Mucosa of descending colon (tissue), 3 donors: ENCODE results near the gene ZNF816. TPM values are rescaled to one million over a fixed set of nuclear protein-coding genes. Genes with fewer than 3 reads are reported as not detected.
A peak's percentile ranks its signal among the peaks of the same experiment; 100 is the strongest.
"Not testable (repeated sequence)": the region's sequence is repeated elsewhere in the genome, so short reads cannot be mapped to it uniquely, and the experiment has no call there.

Experiments used
- ATAC-seq: fragments of 200-7000 bp; cut with Tn5 transposase; one replicate; pipeline ENCODE4 v1.9.1; 2020; ENCODE audit warnings: mild to moderate bottlenecking, moderate library complexity
- DNase-seq, 3 donors: peaks; one replicate each; pipeline ENCODE4 v3.0.0-alpha.2; 2020
- H3K36me3 ChIP-seq: fragments of 200-600 bp; one replicate; pipeline ENCODE4 v1.8.0; 2021; ENCODE audit warnings: low read depth, mild to moderate bottlenecking
- H3K4me1 ChIP-seq: fragments of 200-600 bp; one replicate; pipeline ENCODE4 v1.8.0; 2021; ENCODE audit warnings: low read depth, mild to moderate bottlenecking
- H3K4me3 ChIP-seq: fragments of 200-600 bp; one replicate; pipeline ENCODE4 v1.8.0; 2021; ENCODE audit warnings: mild to moderate bottlenecking
- H3K9me3 ChIP-seq: fragments of 200-600 bp; one replicate; pipeline ENCODE4 v1.8.0; 2021; ENCODE audit warnings: mild to moderate bottlenecking
- intact Hi-C, 2 donors: fragments of 100-400 bp; cut with DNase I in 1 of 2; cut with micrococcal nuclease in 1 of 2; formaldehyde crosslinking; loops; one replicate each; pipeline versions ENCODE4 v1.11.0 to v1.11.1; 2022; cut with DNase I, micrococcal nuclease
- total RNA-seq, 3 donors: library from RNA; stranded (reverse); fragmentation: NEBNext Ultra II Directional in 2 of 3; extraction: Animal tissue kit (Norgen Biotek cat#: 25700) in 2 of 3; gene quantifications; one replicate each; pipeline versions ENCODE4 v1.2.1 to v1.2.4, GENCODE V29; 2021 to 2023
- TF ChIP-seq, protein P1 (sequence below): fragments of 200-600 bp; IDR thresholded peaks from one replicate; pipeline ENCODE4 v1.8.0; 2022; ENCODE audit warnings: antibody characterized with exemption, mild to moderate bottlenecking
- donor health status: DM: no; HTN: no; CAD: no; lungs with moderate emphysema.
- donor health status: DM: no; HTN: no; CAD: no.
- donor health status: DM: no; HTN: yes; CAD: no.

Gene ZNF816
- total RNA-seq, 3 donors from 2014 or later = 14.8 to 16.0 (median 15.1) TPM

DNA sequence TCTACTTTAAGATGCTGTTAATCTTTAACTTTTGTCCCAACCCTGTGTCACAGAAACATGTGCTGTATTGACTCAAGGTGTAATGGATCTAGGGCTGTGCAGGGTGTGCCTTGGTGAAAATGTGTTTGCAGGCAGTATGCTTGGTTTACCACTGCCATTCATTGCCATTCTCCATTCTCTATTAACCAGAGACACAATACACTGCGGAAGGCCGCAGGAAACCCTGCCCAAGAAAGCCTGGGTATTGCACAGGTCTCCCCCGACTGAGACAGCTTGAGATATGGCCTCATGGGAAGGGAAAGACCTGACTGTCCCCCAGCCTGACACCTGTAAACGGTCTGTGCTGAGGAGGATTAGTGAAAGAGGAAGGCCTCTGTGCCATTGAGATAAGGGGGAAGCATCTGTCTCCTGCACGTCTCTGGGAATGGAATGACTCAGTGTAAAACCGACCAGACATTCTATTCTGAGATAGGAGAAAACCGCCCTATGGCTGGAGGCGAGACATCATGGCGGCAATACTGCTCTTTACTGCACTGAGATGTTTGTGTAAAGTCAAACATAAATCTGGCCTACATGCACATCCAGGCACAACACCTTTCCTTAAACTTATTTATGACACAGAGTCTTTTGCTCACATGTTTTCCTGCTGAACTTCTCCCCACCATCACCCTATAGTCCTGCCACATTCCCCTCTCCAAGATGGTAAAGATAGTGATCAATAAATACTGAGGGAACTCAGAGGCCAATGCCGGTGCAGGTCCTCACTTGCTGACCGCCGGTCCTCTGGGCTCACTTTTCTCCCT is 26.3 kb downstream of the ZNF816 start:
- intact Hi-C loops = no loop called here
- Histone ChIP-seq H3K4me3 (no peak overlapping the region), H3K36me3 (no peaks in the 10 kb centered on the region), H3K4me1 (peaks cover 23% of the 10 kb centered on the region), H3K9me3 (no peaks in the 10 kb centered on the region)
- TF ChIP-seq, protein P1, sequence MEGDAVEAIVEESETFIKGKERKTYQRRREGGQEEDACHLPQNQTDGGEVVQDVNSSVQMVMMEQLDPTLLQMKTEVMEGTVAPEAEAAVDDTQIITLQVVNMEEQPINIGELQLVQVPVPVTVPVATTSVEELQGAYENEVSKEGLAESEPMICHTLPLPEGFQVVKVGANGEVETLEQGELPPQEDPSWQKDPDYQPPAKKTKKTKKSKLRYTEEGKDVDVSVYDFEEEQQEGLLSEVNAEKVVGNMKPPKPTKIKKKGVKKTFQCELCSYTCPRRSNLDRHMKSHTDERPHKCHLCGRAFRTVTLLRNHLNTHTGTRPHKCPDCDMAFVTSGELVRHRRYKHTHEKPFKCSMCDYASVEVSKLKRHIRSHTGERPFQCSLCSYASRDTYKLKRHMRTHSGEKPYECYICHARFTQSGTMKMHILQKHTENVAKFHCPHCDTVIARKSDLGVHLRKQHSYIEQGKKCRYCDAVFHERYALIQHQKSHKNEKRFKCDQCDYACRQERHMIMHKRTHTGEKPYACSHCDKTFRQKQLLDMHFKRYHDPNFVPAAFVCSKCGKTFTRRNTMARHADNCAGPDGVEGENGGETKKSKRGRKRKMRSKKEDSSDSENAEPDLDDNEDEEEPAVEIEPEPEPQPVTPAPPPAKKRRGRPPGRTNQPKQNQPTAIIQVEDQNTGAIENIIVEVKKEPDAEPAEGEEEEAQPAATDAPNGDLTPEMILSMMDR = no peak
- DNase-seq = peak in 2 of 3 donors; percentile 58 to 74
- ATAC-seq = peak; percentile 90

DNA sequence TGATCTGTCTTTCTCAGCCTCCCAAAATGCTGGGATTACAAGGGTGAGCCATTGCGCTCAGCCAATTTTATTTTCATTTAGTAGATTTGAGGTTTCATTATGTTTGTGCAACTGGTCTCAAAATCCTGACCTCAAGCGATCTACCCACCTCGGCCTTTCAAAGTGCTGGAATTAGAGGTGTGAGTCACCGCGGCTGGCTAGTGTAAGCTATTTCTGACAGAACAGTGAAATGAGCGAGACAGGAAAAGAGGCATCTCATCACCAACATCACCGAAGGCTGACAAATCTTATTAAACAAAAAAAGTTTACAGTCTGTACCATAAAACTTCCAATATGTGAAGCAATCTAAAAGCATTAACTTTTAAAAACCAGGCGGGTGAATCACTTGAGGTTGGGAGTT is 27.2 kb downstream of the ZNF816 start:
- Histone ChIP-seq H3K4me3 (no peak overlapping the region), H3K4me1 (peaks cover 22% of the 10 kb centered on the region), H3K9me3 (no peaks in the 10 kb centered on the region), H3K36me3 (no peaks in the 10 kb centered on the region)
- intact Hi-C loops = no loop called here
- ATAC-seq (peak; percentile 66), DNase-seq (peak in 1 of 3 donors; percentile 43)
- TF ChIP-seq, protein P1 = no peak

DNA sequence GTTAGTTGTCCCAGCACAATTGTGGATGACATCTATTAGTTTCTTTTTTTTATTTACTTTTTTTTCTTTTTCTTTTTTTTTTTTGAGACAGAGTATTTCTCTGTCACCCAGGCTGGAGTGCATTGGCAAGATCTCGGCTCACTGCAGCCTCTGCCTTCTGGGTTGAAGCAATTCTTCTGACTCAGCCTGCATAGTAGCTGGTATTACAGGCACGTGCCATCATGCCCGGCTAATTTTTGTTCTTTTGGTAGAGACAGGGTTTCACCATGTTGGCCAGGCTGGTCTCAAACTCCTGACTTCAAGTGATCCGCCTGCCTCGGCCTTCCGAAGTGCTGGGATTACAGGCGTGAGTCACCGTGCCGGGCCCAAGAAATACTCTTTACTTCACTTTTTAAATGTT is 38.0 kb downstream of the ZNF816 start:
- H3K36me3 ChIP-seq, H3K9me3 ChIP-seq, DNase-seq, ATAC-seq, intact Hi-C loops, H3K4me3 ChIP-seq: not testable (repeated sequence)
- H3K4me1 ChIP-seq = peaks cover 13% of the 10 kb centered on the region

DNA sequence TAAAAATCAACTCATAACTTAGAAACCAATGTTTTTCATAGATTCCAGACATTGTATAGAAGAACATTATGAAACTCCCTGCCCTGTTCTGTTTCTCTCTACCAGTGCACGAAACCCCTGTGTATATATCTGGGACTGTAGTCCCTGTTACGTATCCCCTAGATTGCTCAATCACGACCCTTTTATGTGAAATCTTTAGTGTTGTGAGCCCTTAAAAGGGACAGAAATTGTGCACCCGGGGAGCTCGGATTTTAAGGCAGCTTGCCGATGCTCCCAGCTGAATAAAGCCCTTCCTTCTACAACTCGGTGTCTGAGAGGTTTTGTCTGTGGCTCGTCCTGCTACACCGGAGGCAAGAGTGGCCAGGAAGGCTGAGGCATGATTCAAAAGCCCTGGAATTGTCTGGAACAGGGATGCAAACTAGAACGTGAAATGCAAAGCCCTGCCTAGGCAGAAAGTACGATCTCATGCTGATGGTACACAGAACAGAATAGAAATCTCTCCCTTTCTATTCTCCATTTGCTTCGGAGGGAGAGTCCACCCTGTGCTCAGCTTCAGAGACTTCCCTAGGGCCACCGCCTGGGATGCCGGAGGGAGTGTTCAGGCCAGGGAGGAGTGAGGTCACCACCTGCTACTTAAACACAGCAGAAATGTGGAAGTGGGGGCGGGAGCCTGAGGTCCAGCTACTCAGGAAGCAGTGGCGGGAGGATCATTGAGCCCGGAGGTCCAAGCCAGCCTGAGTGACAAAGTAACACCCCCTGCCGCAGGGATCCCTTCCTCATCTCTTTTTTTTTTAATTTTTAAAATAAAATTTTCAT is 38.7 kb downstream of the ZNF816 start:
- no peaks in the 10 kb centered on the region for H3K9me3 ChIP-seq
- TF ChIP-seq, protein P1 = no peak
- peaks cover 6% of the 10 kb centered on the region for H3K36me3 ChIP-seq
- H3K4me1 ChIP-seq = peaks cover 13% of the 10 kb centered on the region
- peak overlapping the region; percentile 56 for H3K4me3 ChIP-seq
- DNase-seq (peak; percentile 77 to 85 (median 77)), ATAC-seq (peak; percentile 65)
- intact Hi-C loops = no loop called here

DNA sequence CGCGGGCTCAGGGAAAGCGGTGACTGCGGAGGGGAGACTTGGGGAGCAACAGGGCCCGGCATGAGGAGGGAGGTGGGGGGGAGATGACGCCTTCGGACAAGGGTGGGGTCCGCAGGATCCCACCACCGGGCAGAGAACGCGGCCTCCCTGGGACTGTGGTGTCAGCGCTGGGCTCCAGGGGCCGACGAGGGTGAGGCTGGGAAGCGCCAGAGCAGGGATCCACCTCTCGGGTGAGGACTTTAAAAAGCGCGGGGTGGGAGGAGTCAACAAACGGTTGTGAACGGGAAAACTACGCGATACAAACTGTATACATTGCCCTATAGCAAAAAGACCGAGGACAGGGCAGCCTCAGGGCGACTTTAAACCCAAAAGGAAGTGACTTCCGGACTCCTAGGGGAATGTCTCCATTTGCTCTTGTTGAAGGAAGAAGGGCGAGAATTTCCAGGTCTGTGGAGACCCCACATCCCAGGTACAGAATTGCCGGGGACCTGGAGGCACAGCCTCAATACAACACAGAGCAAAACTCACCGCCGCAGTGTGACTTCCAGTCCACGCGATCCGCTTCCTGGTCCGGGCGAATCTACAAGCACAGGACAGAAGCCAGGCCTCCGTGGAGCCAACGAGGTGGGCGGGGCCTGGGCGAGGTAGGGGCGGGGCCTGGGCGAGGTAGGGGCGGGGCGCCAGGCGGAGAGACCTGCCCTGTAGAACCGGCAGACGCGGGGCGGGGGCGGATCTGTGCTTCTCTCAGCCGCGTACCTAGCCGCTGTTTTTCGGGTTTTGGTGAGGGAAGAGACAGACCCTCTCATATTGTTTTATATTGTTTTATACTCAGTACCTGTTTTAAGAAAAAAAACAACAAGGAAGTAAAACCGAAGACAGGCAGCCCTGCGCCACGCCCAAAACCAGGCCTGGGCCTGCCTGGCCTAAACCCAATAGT is 39.6 kb downstream of the ZNF816 start, which contains the start of gene ZNF888:
ZNF888 (minus strand) TSS at position 588 of the 937 bp plus-strand sequence. CDS start 5,555 bp downstream, outside the sequence.
- intact Hi-C loops = no loop called here
- peak within 1 kb of the TSS; percentile 56 for H3K4me3 ChIP-seq
- peaks cover 13% of the 10 kb centered on the region for H3K4me1 ChIP-seq

More for the DNA sequence above, 39.6 kb downstream of the ZNF816 start, which contains the start of gene ZNF888:
- Histone ChIP-seq H3K9me3 (no peaks in the 10 kb centered on the region), H3K36me3 (no peaks in the 10 kb centered on the region)
- TF ChIP-seq, protein P1 = no peak
- DNase-seq (peak; percentile 94 to 98 (median 98)), ATAC-seq (peak; percentile 99)
